Muscle layer of colon (tissue), 2 donors: Measurements from ENCODE around the gene INAFM2.

Experiments used
- H3K27ac ChIP-seq: one replicate; pipeline ENCODE4 v1.7.0; 2013; ENCODE audit warnings: low read depth, mild to moderate bottlenecking, low read length, moderate library complexity
- H3K27me3 ChIP-seq, 2 donors: one replicate each; pipeline ENCODE4 v1.7.0; 2013; ENCODE audit warnings: low read length in 2 of 2, mild to moderate bottlenecking in 2 of 2; ENCODE audit not compliant: insufficient read depth in 2 of 2, control insufficient read depth in 1 of 2
- H3K36me3 ChIP-seq: one replicate; pipeline ENCODE4 v1.7.0; 2013; ENCODE audit warnings: mild to moderate bottlenecking, low read length; ENCODE audit not compliant: insufficient read depth
- H3K4me1 ChIP-seq: one replicate; pipeline ENCODE4 v1.7.0; 2013; ENCODE audit warnings: mild to moderate bottlenecking, low read length; ENCODE audit not compliant: insufficient read depth
- H3K4me3 ChIP-seq, 2 donors: one replicate each; pipeline ENCODE4 v1.7.0; 2013; ENCODE audit warnings: low read length in 2 of 2, low read depth in 1 of 2, mild to moderate bottlenecking in 1 of 2, moderate library complexity in 1 of 2
- H3K9ac ChIP-seq: one replicate; pipeline ENCODE4 v1.7.0; 2013; ENCODE audit warnings: low read length
- H3K9me3 ChIP-seq: one replicate; pipeline ENCODE4 v1.7.0; 2013; ENCODE audit warnings: mild to moderate bottlenecking, low read length
- donor health status: abdominal sarcoma.
- donor health status: Adenocarcinoma of cecum.

The INAFM2 gene

DNA sequence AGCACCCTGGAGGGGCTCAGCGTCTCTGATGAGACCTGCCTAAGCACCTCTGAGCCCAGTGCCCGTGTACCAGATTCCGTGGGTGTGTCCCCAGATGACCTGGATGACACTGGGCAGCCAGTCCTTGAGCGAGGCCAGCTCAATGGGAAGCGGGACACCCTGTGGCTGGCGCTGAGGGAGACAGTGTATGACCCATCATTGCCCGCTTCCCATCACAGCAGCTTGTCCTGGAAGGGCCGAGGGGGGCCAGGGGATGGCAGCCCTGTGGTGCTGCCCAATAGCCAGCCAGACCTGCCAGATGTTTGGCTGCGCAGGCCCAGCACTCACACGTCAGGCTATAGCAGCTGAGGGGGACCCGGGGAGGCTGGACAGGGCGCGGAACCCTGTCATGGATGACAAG lies 46.5 kb downstream of the INAFM2 start:
- Histone ChIP-seq H3K4me1 (peaks cover 20% of the 10 kb centered on the region), H3K27ac (no peak overlapping the region), H3K4me3 (no peak overlapping the region), H3K9me3 (no peaks in the 10 kb centered on the region), H3K36me3 (no peaks in the 10 kb centered on the region), H3K27me3 (no peaks in the 10 kb centered on the region), H3K9ac (no peak overlapping the region)

- H3K27ac ChIP-seq = no peak overlapping the region
- H3K9me3 ChIP-seq = no peaks in the 10 kb centered on the region
- H3K4me3 ChIP-seq = no peak overlapping the region
- H3K9ac ChIP-seq = no peak overlapping the region
- no peaks in the 10 kb centered on the region for H3K27me3 ChIP-seq
- no peaks in the 10 kb centered on the region for H3K36me3 ChIP-seq
- peaks cover 6% of the 10 kb centered on the region for H3K4me1 ChIP-seq
These were observed 49.5 kb downstream of the INAFM2 start for GRCh38 chr15:40372981-40373380.
